ENCODE measurements around the gene AUP1.

GRCh38 chr2:74571058-74571457 lies 41.6 kb upstream of the AUP1 start:
- TF ChIP-seq CTCF (conservative IDR thresholded peaks at IDR 0.05 in 1 of 2, IDR thresholded peaks at IDR 0.05 in 1 of 2; ENCODE audit: low read depth in 1 of 2, low read length in 2 of 2) (no peak), EZH2 (IDR thresholded peaks at IDR 0.05; ENCODE audit: low read length, missing control alignments) (no peak)
